Ecto neural progenitor cell (in vitro differentiated cells): ENCODE measurements around the gene SIX5.
"Not testable (repeated sequence)": the region's sequence is repeated elsewhere in the genome, so short reads cannot be mapped to it uniquely, and the experiment has no call there.

ENCODE experiments used
- DNase-seq: peaks from one replicate; pipeline ENCODE4 v3.0.0-alpha.2; 2018; ENCODE audit warnings: low spot score

The SIX5 gene

GRCh38 chr19:45768984-45769782 lies at the start of gene SIX5:
SIX5 (minus strand) TSS chr19:45769252; CDS start chr19:45768844, 408 bp downstream.
- DNase-seq = peak; percentile 99

DNA sequence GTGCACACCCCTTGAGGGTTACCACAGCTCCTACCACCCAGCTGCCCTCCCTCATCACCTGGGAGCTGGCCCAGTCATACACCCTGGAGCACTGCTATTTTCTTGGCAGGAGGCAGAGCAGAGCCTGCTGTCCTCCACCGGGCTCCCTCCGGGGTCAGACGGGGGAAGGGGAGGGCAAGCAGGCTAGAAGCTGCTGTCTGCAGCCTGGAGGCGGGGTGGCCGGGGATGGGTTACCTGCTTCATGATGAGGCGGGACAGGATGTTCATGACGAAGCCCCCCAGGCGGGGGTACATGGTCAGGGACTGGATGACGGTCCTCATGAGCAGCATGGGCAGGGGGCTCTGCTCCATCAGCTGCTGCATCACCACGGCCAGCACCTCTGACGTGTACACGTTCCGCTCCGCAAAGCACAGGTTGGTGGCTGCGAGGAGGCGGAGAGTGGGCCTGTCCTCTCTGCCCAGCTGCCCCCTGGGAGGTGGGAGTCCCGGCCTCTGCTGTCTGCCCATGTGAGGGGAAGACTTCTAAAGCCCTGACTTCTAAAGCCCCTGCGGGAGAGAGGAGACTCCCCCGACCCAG lies 48.8 kb upstream of the SIX5 start:
- peak; percentile 70 for DNase-seq

- DNase-seq = peak; percentile 99
Observed at GRCh38 chr19:45817010-45817724, 48.1 kb upstream of the SIX5 start.

DNA sequence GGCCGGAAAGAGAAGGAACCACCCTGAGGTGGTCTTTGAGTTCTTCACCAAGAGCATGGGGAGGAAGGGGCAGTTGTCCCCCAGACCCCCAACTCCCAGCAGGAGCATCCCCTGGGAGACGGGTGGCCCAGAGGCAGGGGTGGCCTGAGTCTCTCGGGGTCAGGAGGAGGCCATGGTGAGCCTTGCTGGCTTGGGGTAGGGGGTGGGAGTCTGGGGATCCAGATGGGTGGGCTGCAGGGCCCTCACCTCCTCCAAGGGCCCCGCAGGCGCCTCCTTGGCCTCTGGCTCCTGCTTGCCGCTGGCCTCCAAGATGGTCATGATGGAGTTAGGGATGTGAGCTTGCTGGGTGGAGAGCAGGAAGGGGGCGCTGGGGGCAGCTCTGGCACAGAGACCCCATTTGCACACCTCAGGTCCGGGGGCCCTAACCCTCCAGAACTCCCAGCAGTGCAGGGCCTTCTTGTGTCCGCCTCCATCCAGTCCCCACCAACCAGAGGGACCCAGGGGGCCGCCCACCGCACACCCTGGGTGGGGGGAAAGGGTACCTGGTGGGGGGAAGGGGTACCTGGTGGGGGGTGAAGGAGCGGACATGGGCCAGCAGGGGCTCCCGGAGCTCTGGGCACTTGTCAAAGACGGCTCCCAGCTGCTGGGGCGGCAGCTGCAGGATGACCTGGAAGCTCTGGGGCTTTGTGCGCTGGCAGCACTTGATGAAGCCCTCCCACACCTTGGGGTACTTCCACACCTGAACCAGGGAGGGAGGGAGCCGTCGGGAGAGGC lies 47.4 kb upstream of the SIX5 start:
- DNase-seq = no peak

DNA sequence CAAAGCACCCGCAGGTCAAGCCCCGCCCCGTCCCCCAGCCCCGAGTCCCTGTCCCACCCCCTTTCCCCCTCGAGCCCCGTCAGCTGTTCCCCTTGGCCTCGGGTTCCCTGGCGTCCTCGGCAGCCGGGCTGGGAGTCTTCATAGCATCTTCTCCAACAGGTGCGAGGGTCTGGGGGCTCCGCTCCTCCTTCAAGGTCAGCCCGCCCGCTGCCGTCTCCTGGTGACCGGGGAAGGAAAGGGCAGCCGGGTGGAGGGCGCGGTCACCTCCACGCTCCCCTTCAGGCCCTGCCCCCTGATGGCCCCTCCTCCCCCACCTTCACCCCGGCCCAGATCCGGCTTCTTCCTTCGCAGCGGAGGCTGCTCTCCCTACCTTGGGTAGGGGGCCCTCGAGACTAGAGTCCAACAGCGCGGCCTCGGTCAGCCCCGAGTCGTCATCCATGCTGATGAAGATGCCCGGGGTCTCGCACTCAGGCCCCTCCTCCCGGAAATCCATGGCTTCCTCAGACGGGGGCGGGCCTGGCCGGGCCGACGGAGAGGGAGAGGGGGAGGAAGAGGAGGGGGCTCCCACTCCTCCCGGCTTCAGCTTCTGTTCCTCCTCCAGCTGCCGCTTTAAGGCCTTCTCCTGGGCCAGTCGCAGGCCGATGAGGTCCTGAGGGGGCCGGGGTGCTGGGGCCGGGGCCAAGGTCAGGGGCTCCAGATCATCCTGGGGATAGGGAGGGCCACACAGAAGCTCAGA lies 46.6 kb upstream of the SIX5 start:
- DNase-seq = peak; percentile 80

DNA sequence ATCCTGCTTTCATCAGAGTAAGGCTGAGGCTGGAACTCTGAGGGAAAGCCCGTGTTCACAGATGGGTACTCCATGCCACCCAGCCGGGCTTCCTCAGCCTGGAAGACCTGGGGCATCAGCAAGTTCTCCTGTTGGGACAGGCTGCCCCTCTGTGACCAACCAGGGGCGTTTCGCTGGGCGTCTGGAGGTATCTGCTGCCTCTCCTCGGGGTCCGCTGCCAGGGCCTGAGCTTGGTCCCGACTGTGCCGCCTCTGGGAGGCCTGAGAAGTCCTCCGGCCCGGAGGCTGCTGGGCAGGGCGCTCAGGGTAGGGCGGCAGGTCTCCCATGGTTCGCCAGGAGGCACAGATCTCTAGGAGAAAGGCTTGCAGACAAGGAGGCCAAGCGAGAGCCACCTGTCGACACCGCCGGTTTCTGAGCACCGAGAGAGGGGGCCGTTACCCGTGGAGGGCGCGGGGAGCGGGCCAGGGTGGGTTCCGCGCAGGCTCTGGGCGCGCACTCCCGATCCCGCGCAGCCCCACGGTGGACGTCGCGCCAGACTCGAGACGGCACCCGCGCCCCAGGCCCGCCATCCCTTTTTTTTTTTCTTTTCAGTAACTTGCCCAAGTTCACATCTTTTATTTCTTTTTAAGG lies 45.9 kb upstream of the SIX5 start, which contains the start of gene RSPH6A:
Gene RSPH6A (minus strand): TSS at position 458 of the 630 bp plus-strand sequence. CDS start 132 bp downstream, at position 326.
- peak; percentile 52 for DNase-seq

DNA sequence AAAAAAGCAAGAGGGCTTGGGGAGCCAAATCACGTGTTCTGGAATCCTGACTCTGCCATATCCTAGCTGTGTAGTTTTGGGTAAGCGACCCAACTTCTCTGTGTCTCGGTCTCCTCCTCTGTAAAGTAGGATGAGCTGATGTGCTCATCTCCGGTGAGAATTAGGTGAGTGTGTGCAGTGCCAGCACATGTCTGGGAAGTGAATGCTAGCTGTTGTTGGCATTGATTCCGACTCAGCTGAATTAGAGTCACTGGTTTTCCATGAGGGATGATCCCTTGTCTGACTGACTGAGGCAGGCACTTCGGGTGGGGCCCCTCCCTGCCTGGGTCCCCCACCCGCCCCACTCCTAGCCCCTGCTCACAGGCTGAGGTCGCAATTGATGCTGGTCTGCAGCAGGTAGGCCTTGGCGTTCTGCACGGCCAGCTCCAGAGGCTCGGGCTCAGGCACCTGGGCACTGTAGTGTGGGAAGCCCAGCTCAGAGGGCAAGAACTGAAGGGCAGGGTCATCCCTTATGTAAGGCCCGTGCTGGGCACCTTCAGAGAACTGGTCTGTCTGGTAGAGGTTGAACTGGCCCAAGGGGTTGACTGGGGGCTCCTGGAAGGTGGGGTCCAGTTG lies 45.2 kb upstream of the SIX5 start:
- DNase-seq = no peak

DNA sequence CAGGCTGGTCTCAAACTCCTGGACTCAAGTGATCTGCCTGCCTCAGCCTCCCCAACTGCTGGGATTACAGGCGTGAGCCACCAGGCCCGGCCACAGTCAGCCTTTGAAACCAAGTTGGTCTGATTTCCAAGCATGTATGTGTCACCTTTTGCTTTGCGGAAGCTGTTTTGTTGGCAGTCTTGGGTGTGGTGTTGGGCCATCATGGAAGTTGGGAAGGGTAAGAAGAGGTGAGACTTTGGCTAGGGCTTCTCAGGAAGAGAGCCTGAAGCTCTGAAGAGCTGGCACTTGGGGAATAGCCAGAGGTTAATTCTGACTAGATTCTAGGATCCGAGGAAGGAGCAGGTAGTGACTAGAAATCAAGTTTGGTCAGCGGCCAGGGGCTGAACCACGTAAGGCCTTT lies 43.2 kb upstream of the SIX5 start:
- no peak for DNase-seq

GRCh38 chr19:45809643-45810159 lies 40.6 kb upstream of the SIX5 start:
- no peak for DNase-seq

GRCh38 chr19:45805719-45806118 lies 36.7 kb upstream of the SIX5 start:
- DNase-seq = no peak

DNA sequence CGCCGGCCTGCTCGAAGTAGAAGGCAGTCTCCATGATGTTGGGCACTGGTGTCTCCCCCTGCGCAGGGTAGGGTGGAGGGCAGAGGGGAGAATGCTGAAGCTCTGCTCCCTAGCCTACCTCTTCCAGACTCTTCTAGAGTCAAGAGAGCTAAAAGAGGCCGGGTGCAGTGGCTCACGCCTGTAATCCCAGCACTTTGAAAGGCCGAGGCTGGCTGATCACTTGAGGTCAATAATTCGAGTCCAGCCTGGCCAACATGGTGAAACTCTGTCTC lies 35.8 kb upstream of the SIX5 start:
- no peak for DNase-seq

GRCh38 chr19:45804140-45804958 lies 35.3 kb upstream of the SIX5 start:
- no peak for DNase-seq

GRCh38 chr19:45801603-45802175 lies 32.6 kb upstream of the SIX5 start:
- DNase-seq = no peak

DNA sequence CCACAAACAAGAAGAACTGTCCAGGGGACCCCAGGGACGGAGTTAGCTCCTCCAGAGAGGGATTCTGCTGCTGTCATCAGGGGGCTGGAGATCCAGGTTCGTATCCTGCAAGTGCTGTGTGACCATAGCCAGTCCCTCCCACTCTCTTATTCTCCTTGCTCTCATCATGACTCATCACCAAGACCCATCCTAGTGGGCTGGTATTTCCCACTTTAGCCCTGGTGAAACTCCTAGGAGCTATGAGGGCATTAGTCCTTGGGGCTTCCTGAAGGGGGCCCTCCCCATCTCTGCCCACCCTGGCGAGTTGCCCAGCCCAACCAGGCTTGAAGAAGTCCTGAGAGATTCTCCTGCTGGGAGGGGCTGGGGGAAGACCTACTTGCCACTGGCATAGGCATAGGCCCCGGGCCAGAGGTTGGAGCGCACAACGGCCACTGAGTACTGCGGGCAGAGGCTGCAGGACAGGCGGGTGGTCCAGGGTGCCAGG lies 31.1 kb upstream of the SIX5 start:
- DNase-seq = no peak

DNA sequence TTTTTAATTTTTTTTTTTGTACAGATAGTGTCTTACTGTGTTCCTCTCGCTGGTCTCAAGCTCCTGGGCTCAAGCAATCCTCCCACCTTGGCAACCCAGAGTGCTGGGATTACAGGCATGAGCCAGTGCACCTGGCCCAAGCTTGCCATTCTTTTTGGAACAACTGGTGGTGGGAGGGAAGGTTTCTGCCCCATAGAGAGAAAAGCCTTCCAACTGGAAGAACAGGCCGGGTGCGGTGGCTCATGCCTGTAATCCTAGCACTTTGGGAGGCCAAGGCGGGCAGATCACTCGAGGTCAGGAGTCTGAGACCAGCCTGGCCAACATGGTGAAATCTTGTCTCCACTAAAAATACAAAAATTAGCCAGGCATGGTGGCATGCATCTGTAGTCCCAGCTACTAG lies 30.5 kb upstream of the SIX5 start:
- not testable (repeated sequence) for DNase-seq

GRCh38 chr19:45798995-45799517 lies 30.0 kb upstream of the SIX5 start:
- DNase-seq = no peak

DNA sequence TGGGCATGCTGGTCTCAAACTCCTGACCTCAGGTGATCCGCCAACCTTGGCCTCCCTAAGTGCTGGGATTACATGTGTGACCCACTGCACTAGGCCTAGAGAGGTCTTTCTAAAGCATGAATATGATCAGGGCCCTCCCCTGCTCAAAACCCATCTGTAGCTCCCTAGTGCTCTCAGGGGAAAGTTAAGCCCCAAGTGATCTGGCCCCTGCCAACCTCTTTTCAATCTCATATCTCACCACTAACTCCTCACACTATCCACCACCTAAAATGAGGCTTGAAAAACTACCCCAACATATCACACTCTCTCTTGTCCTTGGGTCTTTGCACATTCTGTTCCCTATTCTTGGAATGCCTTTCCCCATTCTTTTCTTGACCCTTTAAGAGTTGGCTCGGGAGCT lies 25.6 kb upstream of the SIX5 start:
- no peak for DNase-seq

- DNase-seq = no peak
Observed at GRCh38 chr19:45793876-45794275, 24.8 kb upstream of the SIX5 start.

GRCh38 chr19:45793178-45793564 lies 24.1 kb upstream of the SIX5 start:
- DNase-seq = no peak
